NCI-H187 treated with DMSO at 0.1 percent for 48 hours (cell line): ENCODE data around the gene BCL2L13.
"Not testable (repeated sequence)": the region's sequence is repeated elsewhere in the genome, so short reads cannot be mapped to it uniquely, and the experiment has no call there.

Experiments used
- DNase-seq: peaks from one replicate; lab custom pipeline; 2025; lab: John Stamatoyannopoulos, UW

Gene BCL2L13

DNA sequence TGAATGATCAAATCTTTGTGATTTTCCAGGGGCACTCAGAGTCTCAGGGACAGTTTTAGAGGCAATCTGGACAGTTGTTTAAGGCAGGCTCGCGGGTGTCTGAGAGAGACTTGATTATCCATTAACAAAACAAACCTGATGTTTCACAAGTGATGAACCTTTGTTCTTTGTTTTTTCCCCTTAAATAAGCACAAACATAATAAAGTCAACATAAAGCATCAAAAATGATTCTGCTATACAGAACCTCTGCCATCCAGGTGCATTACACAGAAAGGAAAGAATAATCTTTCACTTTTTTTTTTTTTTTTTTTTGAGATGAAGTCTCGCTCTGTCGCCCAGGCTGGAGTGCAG is 122.6 kb downstream of the BCL2L13 start:
- no peak for DNase-seq

DNA sequence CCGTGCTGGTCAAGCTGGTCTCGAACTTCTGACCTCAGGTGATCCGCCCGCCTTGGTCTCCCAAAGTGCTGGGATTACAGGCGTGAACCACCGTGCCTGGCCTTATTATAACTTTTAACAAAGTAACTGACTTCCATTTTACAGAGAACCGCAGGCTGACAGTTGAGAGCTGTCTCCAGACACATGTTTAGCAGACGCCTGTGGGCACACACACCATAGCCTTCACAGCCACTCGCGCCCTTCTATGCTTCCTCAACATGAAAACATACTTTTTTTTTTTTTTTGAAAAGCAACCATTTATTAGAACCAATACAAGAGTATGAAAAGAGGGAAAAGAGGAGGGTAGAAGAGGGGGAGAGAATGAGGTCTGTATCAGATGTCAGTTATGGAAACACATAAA is 124.9 kb downstream of the BCL2L13 start:
- DNase-seq = not testable (repeated sequence)

DNA sequence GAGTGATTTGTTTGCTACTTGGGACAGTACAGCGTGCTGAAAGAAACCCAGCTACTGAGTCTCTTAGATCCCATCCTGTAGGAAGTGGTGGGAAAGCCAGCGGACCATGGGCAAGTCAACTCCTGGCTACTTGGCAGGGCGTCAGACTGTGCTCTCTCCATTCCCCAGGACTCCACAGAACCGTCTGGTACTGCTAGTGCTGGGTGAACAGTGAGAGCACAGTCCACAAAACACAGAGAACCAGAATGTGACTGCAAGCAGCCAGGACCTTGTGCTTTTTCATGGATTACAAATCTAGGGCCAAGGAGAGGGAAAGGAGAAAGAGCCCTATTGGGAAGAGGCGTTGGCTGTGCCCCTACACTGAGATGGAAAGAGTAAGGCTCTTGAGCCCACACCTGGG is 125.5 kb downstream of the BCL2L13 start:
- DNase-seq = no peak

DNA sequence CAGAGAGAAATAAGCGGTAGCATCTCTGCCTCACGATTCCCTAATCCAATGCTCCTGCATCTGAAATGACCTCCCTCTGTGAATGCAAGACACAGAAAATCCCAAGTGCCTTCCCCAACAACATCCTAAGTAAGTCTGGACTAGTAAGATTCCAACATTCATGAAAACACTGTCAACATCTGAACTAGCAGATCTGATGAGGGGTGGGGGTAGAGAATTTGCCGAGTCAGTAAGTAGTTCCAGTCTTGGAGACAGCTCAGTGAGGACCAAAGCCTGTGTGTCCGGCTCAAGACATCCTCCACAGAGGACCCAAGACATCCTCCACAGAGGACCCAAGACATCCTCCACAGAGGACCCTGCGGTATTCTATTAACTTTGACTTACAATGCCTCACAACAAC is 126.3 kb downstream of the BCL2L13 start:
- DNase-seq = not testable (repeated sequence)

DNA sequence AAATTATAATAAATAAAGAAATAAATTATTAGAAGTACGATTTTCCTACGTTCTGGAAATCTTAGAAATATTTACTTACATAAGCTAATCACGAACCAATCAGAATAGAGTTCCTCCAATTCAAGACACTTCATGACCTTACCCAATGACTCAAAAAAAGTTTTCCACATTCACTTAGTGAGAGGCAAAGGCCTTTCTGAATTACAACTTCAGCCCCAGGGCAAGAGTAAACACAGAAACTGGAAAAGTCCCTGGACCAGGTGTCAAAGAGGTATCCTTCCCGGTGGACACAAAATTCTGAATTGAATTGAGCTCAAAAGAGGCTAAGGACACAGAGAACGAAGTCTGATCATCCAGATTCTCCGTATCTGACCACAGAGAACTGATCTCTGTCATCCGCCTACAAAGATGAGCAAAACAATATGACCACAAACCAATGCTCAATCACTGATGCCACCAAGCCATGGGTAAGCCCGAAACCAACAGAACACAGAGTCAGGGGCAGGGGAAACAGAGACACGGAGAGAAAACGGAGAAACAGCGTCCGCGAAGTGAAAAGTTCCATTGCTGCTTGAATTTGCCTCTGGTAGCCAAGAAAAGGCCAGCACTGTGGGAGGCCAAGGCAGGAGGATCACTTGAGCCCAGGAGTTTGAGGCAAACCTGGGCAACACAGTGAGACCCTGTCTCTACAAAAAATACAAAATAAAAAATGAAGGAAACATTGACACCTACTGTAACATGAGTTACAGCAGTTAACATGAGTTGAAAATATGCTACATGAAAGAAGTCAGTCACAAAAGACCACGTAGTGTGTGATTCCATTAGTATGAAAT is 128.9 kb downstream of the BCL2L13 start:
- no peak for DNase-seq

DNA sequence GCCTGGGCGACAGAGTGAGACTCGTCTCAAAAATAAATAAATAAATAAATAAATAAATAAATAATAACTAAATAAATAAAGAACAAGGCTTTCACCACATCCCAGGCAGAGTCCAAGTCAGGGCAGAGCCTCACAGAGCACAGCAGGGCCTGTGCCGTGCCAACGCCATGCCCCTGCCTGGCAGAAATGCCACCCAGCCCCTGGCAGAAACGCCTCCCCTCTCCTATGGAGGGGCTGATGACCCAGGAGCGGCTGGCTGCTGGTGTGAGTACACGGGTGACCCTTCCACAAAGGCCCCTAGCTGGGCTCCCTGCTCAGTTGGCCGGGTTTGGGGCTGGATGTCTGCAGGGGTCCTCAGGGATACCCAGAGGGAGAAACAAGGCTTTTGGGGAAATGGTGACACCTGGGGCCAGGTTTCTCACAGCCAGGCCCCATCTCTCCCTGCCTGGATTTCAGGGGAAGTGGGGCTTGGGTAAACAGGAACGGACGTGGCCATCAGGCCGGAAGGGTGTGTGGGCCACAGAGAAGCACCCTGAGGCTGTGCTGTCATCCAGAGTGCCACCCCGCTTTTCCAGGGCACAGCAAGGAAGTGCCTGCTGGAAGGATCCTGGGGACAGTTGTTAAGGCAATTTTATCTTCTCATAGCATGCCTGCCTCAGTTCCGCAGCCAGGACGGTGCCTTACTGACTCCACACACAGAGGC is 130.6 kb downstream of the BCL2L13 start:
- no peak for DNase-seq

DNA sequence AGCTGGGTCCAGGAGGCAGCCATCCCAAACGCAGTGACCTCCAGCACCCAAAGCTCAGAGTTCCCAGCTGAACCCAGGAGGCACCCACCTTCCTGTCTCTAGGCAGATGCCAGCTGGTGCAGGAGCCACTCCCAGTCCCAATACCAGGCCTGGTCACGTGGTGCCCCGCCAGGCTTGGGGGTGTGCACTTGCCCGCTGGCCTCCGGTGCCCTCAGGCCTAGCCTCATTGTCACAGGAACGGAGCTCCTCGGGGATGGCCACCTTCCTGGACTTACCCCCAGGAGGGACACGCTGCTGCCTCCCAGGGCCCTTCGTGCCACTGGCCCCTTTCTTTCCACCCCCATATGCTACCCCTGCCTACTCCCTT is 131.1 kb downstream of the BCL2L13 start:
- DNase-seq = no peak

DNA sequence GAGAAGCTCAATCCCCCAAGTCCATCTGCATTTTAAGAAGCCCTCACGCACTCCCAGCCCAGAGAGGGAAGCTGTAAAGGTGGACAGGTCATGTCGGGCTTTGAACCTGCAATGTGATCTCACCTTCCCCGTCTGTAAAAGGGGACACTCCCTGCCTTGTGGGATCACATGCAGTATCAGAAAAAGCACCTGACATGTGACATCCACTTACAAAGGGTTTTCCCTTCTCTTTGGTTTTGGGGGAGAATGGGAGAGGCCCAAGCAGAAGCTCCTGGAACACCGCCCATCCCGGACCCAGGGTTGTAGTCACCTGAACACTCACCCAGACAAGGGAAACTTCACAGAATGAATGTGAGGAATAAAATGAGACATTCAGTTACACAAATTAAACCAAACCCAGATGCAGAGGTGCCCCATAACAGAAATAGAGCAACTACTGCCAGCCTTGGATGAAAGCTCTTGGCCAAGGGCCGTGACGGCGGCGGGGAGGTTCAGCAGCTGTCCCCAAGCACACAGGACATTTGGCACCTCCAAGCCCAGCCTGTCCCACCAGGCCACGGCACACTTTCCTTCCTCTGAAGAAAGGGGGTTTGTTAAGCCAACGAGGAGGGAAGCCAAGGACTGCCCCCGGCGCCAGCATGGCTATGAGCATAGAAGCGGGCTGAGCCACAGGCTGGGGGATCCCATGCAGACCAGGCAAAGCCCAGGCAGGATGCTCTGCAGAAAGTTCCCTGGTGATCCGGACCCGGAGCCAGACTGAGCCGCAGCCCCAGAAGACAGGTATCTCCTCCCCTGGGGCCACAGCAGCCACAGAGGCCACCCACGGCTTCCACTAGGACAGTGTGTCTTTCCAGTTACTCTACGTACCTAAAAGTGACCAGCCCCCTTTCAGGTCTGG is 131.9 kb downstream of the BCL2L13 start:
- no peak for DNase-seq

DNA sequence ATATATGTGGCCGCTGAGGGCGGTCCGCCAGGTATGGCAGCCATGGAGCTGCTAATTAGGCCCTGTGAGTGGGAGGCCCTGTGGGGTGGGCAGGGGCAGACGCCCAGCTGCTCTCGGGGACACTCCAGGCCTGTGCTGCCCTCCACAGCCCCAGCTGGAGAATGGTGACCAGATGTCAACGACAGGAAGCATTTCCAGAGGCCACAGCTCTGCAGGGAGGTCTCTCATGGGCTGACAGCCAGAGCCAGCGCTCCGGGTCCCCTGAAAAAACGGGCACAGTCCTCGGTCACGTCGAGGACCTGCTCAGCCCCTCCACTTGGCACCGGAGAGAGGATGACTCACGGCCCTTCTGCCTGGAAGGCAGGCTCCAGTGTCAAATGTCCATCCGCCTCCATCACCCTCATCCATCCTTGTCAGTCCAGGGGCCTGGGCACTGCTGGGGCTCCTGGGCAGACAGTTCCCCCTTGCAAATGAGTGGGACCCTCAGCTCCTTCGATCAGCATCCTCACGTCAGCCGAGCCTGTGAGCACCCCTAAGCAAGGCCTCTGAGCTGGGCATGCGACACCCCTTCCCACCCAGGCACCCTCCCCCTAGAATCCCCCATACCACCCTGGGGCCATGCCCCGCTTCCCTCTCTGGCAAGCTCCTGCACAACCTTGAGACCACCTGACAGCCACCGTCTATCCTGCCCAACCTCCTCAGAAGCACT is 133.8 kb downstream of the BCL2L13 start:
- no peak for DNase-seq

DNA sequence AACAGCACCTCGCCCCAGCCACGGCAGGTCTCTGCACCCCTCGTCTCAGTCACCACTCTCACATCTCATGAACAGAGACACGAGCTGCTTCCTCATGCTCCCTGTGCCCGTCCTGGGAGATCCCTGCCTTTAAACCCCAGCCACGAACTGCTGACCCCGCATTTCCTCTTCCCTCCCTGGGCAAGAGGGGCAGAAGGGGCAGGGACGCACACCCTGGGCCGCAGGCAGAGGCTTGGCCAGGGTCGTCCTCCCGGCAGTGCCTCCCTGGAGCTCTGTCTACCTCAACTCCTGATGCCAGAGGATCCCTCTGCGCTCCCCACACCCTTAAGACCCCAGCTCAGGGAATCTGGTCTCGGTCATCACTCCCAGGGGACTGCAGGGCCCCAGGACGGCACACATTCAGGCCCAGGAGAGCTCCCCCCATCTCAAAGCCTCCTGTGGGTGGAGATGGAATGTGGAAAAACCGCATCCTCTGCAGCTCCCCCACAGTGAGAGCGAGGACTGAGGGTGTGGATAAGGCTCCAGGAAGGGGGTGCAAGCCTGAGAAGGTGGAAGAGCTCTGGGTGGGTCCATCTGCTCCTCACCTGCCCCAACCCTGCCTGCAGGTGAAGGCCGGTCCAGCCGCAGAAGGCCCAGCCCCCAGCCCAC is 134.5 kb downstream of the BCL2L13 start:
- DNase-seq = no peak

DNA sequence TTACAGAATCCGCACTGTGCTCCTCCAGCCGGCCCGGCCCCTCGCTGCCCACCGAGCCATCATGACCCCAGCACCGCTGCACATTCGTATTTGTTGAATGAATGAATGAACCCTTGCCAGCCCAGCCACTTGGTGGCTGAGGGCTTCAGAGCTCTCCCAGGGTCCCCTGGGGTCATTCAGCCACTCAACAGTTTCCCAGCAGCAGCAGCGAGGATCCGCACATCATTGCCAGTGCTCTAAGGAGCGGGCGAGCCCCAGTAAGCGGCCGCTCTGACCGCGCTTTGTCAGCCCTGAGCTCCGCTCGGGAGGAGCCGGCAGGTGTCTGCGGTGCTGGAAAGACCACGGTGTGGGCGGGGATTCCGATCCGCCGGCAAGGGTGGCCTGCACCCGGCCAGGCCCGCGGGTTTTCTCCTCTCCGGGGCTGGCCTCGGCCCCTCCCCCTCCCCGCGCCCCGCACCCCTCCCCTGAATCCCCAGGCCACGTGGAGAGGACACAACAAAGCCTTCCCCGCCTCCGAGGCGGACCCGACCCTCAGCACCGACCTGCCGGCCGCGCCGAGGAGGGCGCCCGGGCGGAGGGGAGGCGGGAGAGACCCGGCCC is 135.1 kb downstream of the BCL2L13 start:
- no peak for DNase-seq

DNA sequence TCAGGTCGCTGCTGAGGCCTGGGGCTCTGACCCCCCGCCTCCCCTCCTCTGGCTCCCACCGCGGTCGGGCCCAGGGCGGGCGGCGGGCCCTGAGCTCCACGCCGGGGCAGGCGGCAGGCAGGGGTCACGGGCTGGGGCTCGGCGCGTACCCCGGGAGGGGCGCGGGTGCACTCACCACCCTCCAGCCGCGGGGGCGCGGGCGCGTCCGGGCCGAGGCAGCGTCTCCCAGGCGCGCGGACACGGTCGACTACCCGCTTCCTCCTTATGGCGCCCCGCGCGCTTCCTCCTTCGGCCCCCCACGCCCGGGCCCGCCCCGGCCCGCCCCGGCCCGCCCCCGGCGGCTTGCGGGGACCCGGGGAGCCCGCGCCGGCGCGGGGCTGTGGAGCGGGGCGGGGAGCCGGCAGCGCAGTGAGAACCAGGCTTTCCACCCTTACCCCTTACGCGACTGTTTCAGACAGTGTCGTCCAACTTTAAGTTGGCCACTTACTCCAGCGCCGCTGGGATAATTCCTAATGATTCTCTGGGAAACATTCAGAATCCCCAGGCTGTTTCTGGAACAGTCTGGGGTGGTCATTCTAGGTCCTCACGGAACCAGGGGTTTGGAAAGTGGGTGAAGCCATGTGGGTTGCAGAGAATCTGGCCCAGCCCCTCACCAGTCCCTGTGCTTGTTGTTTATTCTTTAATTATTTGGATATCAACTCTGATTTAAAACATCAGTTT is 135.8 kb downstream of the BCL2L13 start, which contains the start of gene BID:
TSS of gene BID (minus strand) at position 264 of the 720 bp plus-strand sequence. CDS start 24,353 bp downstream, outside the sequence.
- DNase-seq = no peak

DNA sequence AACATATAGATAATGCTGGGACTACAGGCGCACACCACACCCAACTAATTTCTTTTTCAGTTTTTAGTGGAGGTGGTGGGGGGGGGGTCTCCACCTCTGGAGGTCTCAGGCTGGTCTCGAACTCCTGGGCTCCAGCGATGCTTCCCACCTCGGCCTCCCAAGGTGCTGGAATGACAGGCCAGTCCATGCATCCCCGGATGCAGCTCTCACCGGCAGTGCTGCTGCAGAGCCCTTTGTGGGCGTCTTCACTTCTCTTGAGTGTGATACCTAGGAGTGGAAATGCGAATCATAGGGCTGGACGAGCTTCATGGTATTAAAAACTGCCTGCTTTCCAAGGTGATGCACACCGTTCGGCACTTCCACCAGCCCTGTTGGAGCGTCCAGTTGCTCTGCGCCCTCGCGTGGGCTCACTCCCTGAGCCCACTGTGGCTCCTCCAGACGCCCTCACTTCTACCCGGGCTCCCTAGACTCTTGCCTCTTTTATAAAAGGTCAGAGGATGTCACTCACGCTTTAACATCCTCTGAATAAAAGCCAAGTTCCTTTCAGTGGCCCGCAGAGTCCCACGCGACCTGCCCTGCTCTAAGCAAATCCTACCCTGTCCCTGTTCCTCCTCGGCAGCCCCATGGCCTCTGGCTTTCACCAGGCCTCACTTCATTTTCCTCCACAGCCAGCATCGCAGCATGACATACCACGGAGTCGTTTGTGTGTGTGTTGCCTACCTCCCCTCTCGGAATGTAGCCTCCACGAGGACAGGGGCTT is 136.5 kb downstream of the BCL2L13 start:
- DNase-seq = no peak

DNA sequence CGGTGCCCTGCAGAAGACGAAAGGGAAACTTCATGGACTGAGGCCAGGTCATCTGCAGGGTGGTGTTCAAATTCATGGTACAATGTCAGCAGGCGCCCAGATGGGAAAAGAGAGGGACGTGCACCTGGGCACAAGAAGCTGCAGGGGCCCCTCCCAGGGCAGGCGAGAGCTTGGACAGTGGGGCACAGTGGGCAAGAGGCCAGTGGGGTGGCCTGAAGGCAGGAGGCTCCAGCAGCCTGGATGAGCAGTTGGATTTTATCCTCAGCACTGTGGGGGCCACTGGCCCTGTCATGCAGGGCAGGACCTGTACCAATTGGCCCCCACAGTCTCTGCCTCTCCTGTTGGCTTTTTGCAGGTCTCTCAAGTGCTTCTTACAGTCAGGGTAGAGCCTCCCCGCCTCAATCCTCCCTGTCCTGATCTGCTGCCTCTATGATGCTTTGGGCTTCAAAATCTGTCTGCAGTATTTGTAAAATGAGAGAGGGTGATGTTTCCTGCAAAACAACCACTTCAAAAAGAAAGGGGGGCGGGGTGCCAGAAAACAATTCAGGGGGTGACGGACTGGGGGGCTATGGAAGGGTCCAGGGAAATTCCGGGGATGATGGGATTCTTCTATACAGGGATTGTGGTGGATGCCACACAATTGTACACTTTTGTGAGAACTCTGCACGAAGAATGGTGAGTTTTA is 137.4 kb downstream of the BCL2L13 start:
- DNase-seq = no peak

DNA sequence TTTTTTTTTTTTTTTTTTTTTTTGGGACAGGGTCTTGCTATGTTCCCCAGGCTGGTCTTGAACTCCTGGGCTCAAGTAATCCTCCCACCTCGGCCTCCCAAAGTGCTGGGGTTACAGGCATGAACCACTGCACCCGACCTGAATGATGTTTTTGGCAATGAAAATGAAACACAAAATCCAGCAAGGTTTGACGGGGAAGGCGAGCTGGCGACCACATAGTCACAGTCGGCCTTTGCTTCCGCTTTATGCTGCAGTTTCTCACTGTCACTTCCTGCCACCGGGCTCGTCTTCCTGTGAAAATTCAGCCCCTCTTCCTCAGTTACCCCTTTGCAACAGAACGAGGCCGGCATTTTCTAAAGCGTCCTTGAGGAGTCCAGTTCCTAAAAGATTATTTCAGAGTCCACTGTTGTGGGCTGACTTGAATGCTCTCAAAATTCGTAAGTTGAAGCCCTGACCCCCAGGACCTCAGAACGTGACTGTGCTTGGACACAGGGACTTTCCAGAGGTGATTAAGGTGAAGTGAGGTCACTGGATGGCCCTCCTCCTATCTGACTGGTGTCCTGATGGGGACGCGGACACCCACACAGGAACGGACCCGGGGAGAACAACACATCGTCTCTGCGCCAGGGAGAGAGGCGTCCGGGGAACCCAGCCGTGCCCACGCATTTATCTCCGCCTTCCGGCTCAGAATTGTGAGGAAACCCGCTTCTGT is 138.6 kb downstream of the BCL2L13 start:
- no peak for DNase-seq

DNA sequence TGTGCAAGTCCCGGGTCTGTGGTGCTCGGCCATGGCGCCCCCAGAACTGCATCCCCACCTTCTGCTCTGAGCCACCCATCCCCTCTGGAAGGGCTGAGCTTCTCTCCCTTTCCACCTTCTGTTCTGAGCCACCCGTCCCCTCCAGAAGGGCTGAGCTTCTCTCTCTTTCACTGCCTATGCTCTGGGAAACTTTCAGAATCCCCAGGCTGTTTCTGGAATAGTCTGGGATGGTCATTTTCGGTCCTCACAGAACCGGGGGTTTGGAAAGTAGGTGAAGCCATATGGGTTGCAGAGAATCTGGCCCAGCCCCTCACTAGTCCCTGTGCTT is 139.1 kb downstream of the BCL2L13 start:
- no peak for DNase-seq

DNA sequence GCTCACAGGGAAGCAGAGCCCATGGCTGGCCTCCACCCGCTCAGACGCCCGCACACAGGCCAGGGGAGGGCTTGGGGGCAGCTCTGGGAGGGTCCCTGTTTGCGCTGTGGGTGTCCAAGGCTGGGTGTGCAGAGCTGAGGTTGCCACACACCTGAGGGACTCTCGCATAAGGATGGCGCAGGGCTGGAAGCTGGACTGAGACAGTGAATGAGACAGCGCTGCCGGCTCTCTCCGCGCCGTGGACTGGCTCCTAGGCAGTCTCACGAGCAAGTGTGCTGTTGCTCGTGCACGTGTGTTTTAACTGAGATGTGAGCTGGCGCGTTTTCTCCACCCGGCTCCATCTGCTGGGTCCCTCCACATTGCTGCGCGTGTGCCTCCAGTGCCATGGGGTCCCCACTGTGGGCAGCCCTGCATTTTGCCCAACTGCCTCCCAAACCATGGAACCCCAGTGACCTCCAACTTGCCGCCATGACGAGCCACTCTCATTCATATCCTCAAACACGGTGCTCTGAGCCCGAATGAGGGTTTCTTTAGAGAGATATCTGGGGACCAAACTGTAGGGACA is 139.9 kb downstream of the BCL2L13 start:
- DNase-seq = no peak
